HL-60/S4 treated with phorbol 12-myristate 13-acetate at 8.2 ng/mL for 4 days and 3 days (cell line): Measurements from ENCODE around the gene POC1A.
"Not testable (repeated sequence)": the region's sequence is repeated elsewhere in the genome, so short reads cannot be mapped to it uniquely, and the experiment has no call there.

Experiments
- in situ Hi-C: fragments of 300-500 bp; cut with MboI; formaldehyde crosslinking; loops from 2 replicates; pipeline ENCODE4 v1.15.0; 2022; ENCODE audit warnings: low sequenced_read_pairs

Gene POC1A

GRCh38 chr3:52153389-52154096, 680 bp downstream of the POC1A start:
- in situ Hi-C loops = no loop called here

- in situ Hi-C loops = not testable (repeated sequence)
Observed at GRCh38 chr3:52151991-52152390, 2.2 kb downstream of the POC1A start.

GRCh38 chr3:52150860-52151259, 3.4 kb downstream of the POC1A start:
- in situ Hi-C loops = no loop called here

GRCh38 chr3:52150357-52150756, 3.9 kb downstream of the POC1A start:
- in situ Hi-C loops = no loop called here

- in situ Hi-C loops = no loop called here
Observed at GRCh38 chr3:52149726-52150125, 4.5 kb downstream of the POC1A start.

- in situ Hi-C loops = no loop called here
Observed at GRCh38 chr3:52149021-52149420, 5.2 kb downstream of the POC1A start.

- in situ Hi-C loops = no loop called here
Observed at GRCh38 chr3:52147804-52148203, 6.4 kb downstream of the POC1A start.

- in situ Hi-C loops = no loop called here
Observed at GRCh38 chr3:52146811-52147210, 7.4 kb downstream of the POC1A start.

GRCh38 chr3:52146189-52146588, 8.0 kb downstream of the POC1A start:
- in situ Hi-C loops = no loop called here

GRCh38 chr3:52145736-52146110, 8.5 kb downstream of the POC1A start:
- in situ Hi-C loops = no loop called here

- in situ Hi-C loops = no loop called here
Observed at GRCh38 chr3:52144796-52145735, 9.2 kb downstream of the POC1A start.

- in situ Hi-C loops = no loop called here
Observed at GRCh38 chr3:52144034-52144795, 10.0 kb downstream of the POC1A start.

- in situ Hi-C loops = no loop called here
Observed at GRCh38 chr3:52143616-52144015, 10.6 kb downstream of the POC1A start.

GRCh38 chr3:52143156-52143555, 11.1 kb downstream of the POC1A start:
- in situ Hi-C loops = no loop called here

- in situ Hi-C loops = no loop called here
Observed at GRCh38 chr3:52141751-52142150, 12.5 kb downstream of the POC1A start.

GRCh38 chr3:52140769-52141168, 13.5 kb downstream of the POC1A start:
- in situ Hi-C loops = no loop called here

GRCh38 chr3:52140000-52140399, 14.2 kb downstream of the POC1A start:
- in situ Hi-C loops = no loop called here

GRCh38 chr3:52137311-52137710, 16.9 kb downstream of the POC1A start:
- in situ Hi-C loops = no loop called here

- in situ Hi-C loops = no loop called here
Observed at GRCh38 chr3:52136513-52136912, 17.7 kb downstream of the POC1A start.

GRCh38 chr3:52135332-52135731, 18.9 kb downstream of the POC1A start:
- in situ Hi-C loops = no loop called here

- in situ Hi-C loops = no loop called here
Observed at GRCh38 chr3:52134761-52135160, 19.5 kb downstream of the POC1A start.
